ENCODE results near the gene PLEKHJ1.

Gene PLEKHJ1

DNA sequence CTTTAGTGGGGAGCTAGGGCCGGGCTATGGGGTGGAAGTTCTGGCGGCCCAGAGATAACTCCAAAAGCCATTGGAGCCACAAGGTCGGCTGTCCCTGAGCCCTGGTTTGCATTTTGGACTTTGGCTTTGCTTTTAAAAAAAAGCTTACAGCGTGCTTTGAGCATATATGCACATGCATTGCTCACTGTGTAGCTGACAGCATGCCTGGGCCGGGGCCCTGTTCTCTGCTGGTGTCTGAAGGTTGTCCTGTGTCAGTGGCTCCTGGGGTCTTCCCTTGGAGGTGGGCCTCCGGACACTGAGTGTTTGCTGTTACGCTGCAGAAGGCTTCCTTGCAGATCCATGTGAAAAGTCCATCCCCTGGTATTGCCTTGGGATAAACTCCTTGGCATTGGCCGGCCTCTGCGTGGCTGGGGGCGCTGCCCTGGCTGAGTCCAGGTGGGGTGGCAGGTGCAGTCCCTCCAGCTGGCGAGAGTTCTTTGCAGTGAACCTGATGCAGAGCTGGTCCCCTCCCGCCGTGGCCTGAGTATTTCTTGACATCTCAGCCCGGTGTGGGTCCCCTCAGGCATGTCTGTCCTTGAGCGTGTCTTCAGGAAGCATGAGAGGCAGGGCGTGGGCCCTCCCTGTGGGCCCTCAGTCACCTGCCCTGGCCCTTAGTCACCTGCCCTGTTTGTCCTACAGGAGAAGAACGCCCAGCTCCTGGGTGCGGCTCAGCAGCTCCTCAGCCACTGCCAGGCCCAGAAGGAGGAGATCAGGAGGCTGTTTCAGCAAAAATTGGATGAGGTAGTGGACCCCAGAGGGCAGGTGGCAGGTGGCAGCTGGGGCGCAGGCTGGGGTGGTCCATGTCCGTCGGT lies 23.0 kb downstream of the PLEKHJ1 start:
- TF ChIP-seq, protein P1, sequence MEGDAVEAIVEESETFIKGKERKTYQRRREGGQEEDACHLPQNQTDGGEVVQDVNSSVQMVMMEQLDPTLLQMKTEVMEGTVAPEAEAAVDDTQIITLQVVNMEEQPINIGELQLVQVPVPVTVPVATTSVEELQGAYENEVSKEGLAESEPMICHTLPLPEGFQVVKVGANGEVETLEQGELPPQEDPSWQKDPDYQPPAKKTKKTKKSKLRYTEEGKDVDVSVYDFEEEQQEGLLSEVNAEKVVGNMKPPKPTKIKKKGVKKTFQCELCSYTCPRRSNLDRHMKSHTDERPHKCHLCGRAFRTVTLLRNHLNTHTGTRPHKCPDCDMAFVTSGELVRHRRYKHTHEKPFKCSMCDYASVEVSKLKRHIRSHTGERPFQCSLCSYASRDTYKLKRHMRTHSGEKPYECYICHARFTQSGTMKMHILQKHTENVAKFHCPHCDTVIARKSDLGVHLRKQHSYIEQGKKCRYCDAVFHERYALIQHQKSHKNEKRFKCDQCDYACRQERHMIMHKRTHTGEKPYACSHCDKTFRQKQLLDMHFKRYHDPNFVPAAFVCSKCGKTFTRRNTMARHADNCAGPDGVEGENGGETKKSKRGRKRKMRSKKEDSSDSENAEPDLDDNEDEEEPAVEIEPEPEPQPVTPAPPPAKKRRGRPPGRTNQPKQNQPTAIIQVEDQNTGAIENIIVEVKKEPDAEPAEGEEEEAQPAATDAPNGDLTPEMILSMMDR (IDR thresholded peaks at IDR 0.05): no peak

DNA sequence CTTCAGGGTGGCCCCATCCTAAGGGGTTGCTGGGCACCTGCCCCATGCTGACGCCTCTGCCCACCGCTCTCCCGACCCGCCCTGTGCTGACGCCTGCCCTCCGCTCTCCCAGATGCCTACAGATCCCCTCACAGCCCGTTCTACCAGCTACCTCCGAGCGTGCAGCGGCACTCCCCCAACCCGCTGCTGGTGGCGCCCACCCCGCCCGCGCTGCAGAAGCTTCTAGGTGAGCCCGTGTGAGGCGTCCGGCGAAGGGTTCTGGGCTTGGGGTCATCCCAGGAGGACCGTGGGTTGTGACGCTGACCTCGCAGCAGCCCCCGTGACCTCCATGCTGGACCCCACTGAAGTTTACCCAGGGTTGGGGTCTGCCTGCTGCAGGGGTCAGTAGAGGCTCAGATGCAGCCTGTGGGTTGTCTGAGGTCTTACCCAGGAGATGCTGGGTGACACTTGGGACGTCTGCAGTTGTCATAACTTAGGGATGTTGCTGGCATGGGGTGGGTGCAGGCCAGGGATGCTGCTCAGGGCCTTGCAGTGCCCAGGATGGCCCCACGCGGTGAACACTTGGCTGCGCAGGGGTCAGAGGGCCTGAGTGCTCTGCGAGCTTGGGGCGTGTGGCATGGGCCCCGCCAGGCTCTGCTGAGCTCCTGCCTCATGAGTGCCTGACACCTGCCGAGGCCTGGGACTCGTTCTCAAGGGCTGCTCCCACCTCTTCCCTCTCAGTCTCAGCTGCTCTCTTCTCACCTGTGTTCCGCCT lies 25.0 kb downstream of the PLEKHJ1 start:
- TF ChIP-seq, protein P1 (IDR thresholded peaks at IDR 0.05): no peak

DNA sequence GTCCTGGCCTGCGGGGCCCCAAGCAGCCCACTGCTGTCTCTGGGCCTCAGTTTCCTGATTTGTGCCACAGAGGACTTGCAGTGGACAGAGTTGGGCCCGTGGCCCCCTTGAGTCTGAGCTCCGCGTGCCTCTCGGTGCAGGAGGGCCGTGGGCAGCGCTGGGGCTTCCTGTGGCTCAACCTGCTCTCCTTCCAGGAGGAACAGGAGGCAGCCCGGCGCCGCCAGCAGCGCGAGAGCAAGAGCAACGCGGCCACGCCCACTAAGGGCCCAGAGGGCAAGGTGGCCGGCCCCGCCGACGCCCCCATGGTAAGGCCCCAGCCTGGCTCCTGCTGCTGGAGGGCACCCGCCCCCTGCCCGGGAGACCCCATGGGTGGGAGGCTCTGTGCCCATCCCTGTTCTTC lies 25.9 kb downstream of the PLEKHJ1 start:
- TF ChIP-seq, protein P1 (IDR thresholded peaks at IDR 0.05): no peak

DNA sequence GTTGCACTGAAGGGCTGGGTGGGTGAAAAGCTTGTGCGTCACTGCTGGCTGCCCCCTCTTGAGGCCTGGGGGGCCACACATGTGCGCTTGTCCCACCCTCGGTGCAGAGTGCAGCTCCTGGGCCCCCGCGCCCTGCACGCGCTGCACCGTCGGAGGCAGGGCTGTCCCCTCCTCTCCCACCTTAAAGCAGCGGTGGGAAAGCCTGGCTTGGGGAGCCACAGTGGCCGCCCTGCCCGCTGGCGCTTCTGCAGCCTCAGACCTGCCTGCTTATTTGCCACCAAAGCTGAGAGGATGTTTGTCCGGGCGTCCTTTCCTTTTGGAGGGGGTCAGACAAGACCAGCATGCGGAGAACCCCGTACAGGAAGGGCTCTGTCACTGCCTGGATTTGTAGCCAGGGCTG lies 26.7 kb downstream of the PLEKHJ1 start:
- TF ChIP-seq, protein P1 (IDR thresholded peaks at IDR 0.05): no peak

DNA sequence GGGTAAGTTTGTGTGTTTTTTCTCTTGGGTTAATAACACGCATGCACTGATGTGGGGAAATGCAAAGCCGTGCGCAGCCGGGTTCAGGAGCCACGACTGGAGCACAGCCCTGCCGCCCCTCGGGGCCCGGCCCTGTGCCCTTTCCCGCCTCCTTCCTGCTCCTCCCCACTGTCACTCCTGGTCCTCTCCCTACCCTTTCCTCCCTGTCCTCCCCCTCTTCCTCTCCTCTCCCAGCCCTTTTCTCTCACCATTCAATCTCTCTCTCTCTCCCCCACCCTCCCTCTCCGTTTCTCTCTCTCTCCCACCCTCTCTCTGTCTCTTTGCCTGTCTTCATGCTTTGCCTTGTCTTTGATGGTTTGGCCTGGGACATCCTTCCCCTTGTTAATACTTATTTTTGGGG lies 27.2 kb downstream of the PLEKHJ1 start:
- TF ChIP-seq, protein P1 (IDR thresholded peaks at IDR 0.05): no peak

DNA sequence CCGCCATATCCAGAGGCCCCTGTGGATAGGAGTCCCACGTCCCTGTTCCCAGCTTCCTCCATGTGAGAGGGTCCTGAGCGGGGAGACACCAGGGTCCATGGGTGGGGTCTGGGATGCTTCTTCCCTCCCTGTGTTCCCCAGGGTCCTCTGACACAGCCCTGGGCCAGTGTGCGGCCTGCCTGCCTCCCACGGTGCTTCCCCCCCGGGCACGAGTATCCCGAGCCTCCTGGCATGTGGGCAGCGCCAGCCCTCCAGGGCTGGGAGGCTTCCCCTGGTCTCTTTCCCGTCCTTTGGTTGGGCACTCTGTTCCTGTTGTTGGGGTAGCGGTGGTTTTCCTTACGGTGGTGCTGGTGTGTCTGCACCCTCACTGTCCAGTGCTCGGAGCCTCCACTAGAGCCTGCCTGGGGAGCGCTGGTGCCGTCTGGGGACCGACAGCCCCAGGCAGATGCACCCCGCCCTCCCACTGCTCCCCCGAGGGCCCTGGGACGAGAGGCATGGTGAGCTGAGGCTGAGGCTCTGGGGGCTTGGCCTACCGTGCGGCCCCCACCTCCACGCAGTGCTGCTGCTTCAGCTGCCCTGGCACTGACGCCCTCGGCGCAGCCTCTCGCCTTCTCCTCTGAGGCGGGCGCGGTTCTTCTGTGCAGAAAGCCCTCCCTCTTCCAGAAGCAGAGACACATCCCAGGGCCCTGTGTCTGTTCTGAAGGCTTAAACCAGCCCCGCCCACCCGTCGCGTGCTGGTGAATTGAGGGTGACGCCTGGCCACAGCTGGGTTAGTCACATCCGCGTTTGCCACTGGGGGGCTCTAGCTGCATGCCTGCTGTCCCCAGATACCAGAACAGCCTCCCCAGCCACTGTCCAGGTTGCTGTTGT lies 27.9 kb downstream of the PLEKHJ1 start:
- TF ChIP-seq, protein P1 (IDR thresholded peaks at IDR 0.05): no peak

DNA sequence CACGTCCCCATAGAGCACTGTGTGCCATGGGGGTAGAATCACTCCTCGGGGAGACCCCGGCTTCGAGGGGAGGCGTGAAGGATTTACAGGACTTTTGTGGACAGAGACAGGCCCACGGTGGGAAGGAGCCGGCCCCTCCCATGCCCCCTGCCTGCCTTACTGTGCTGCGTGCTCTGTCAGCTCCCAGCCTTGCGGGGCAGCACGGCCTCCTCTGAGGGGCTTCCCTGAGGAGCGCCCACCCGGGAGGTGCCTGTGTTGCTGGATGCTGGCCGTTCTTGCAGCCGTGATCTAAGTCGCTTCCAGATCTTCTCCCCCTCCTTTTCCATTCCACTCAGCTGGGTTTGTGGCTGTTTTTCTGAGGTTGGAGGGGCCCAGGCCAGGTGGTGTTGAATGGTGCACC lies 29.1 kb downstream of the PLEKHJ1 start:
- TF ChIP-seq, protein P1 (IDR thresholded peaks at IDR 0.05): no peak
